ENCODE measurements around the gene CTDSPL.

The CTDSPL gene

DNA sequence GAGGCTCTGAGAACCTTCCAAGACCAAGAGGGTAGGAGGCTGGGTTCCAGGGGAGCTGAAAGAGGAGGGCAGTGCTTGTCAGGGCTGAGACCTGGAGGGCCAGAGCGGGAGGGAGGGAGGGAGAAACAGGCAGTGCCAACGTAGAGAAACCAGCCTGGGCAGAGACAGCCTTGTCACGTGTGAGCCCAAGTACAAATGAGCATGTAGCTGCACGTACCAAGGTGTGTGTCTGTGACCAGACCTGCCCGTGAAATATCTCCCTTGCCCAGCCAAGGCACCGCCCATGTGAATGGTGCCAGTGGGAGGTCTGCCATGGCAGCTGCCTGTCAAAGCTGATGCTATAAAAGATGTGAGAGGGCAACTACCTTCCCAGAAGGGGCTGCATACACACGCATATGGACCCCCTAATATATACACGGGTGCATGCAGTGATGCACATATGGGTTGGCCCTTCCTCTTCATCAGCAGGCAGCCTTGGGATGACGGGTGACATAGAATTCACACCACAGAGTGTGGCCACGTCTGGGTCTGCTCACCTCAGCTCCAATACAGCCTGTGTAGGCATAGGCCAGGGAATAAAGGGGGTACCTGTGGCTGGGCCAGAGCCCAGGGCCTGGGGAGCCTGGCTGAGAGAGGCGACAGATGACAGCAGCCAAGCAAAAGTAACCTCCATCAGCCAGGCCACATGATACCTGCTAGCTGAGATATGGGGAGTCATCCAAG, 7.8 kb upstream of the CTDSPL start:
- DNase-seq (ENCODE audit: low read depth), result no peak

DNA sequence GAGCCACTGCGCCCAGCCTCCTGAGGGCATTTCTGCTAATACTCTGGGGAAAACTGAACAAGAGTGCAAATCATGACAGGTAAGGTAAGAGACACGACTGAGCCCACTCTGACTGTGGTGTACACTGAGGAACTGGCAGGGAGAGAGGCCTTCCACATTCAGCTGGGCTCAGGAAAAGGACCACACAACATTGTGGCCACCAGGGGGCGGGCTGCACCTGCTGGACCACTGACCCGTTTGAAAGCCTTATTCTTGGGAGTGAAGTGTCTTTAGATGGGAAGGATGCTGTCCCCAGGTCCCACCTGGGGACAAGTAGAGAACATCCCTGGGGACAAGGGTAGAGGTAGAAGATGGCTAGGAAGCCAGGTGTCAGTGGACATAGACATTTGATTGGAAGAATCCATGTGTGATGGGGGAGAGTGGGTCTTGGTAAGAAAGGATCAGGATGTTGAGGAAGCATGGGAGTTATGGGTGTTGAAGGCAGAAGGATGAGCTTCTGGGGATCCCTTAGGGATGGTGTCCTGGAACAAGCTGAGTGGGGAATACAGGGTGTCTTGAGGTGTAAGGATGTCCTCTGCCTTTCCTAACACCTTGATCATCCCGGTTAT, 6.2 kb upstream of the CTDSPL start:
- peak; percentile 74 for DNase-seq (ENCODE audit: low read depth)

- DNase-seq (ENCODE audit: low read depth), result no peak
These were observed 5.3 kb upstream of the CTDSPL start for GRCh38 chr3:37856381-37856780.

GRCh38 chr3:37858742-37859141, 2.9 kb upstream of the CTDSPL start:
- no peak for DNase-seq (ENCODE audit: low read depth)

GRCh38 chr3:37859354-37859753, 2.3 kb upstream of the CTDSPL start:
- peak; percentile 66 for DNase-seq (ENCODE audit: low read depth)

GRCh38 chr3:37859908-37860199, 1.8 kb upstream of the CTDSPL start:
- no peak for DNase-seq (ENCODE audit: low read depth)

- peak; percentile 62 for DNase-seq (ENCODE audit: low read depth)
These were observed 681 bp downstream of the CTDSPL start for GRCh38 chr3:37862219-37862902.

- DNase-seq (ENCODE audit: low read depth), result peak; percentile 27
These were observed 1.5 kb downstream of the CTDSPL start for GRCh38 chr3:37862903-37863815.

DNA sequence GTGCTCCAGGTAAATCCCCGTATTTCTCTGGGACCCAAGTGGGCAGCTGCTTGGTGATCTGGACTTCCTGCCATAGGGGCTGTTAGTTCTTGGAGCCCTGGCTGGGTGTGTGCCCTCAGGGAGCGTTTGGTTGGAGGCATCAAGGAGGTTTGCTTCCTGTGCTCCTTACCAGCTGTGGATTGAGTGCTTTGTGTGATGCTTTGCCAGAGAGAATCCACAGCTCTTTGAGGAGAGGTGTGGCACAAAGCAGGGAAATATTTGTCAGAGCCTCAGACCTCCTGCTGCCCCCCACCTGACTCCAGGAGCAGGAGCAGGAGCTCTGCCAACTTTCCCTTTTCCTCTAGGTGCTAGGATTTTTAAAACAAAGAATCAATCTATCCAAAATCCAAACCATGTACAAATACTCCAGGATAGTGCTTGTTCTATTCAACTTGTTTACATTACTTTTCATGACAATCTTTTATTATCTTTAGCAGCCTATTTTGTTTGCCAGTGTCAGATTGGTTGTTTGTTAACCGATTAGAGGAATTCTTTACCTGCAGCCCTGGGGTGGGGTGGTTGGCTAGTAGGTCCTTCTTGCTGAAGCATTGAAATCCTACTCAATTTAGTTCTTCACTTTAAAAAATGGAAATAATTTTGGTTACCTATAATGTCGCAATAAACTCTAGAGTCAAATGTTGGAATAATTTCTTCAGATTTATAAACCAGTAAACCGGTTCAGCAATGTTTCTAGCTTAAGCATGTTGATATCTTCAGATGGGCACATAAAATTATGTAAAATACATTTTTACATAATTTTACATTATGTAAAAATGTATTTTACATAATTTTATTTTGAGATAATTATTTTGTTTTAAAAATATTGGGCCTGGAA, 2.5 kb downstream of the CTDSPL start:
- DNase-seq (ENCODE audit: low read depth), result peak; percentile 26

DNA sequence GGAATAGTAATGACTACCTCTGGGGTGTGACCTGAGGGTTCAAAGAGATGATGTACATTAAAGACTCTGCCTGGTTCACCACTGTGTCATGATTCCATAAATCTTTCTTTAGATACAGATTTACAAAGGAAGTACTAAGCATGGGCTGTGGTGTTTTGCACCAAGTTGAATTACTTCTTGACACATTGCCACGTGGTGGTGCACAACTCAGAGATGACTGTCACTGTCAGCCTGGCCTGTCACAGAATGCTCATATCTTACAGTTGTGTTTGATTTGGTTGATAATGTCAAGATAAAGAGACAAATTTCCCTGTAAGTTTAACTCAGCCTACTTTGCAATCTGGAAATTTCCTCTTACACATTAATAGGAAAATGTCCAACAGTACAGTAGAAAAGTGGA, 3.2 kb downstream of the CTDSPL start:
- DNase-seq (ENCODE audit: low read depth), result no peak

- no peak for DNase-seq (ENCODE audit: low read depth)
These were observed 5.5 kb downstream of the CTDSPL start for GRCh38 chr3:37867144-37867543.

DNA sequence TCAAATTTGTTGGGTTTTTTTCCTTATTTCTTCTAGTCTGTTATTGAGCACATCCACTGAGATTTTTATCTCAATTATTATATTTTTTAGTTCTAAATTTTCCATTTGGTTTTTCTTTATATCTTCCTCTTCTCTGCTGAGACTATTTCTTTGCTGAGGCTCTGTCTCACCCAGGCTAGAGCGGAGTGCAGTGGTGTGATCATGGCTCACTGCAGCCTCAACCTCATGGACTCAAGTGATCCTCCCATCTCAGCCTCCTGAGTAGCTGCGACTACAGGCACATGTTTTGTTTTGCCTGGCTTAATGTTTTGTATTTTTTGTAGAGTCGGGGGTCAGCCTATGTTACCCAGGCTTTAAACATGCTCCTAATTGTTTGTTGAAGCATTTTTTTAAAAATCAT, 10.2 kb downstream of the CTDSPL start:
- no peak for DNase-seq (ENCODE audit: low read depth)

- peak; percentile 32 for DNase-seq (ENCODE audit: low read depth)
These were observed 10.9 kb downstream of the CTDSPL start for GRCh38 chr3:37872413-37873160.

DNA sequence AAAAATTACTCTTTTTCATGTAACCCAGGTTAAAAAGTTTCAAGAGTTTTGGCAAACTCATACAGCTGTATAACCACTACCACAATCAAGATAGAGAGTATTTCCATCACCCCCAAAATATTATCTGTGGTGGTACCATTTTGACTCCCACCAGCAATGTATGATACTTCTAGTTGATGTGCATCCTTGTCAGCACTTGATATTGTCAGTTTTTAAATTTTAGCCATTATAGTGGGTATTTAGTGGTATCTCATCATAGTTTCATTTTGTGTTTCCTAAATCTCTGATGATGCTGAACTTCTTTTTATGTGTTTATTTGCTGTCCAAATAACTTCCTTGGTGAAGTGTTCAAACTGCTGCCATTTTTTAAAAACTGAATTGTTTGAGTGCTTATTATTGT, 14.6 kb downstream of the CTDSPL start:
- no peak for DNase-seq (ENCODE audit: low read depth)

- no peak for DNase-seq (ENCODE audit: low read depth)
These were observed 21.0 kb downstream of the CTDSPL start for GRCh38 chr3:37882711-37883110.

DNA sequence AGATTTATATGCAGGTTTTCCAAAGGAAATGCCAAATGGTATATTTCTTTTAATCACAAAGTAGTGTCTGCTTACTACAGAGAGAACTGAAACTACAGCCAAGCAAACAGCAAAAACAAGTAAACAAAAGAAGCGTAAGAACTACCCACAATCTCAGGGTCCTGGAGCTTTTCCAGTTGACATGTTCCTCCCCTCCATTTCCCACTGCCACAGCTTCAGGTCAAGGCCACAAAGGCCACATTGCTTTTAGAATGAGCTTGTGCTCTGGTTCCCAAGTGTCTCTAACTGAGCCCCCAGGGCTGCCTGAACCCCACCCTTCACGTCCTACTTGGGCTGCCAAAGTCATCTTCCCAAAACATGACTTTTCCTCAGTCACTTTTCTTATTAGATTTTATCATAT, 24.1 kb downstream of the CTDSPL start:
- no peak for DNase-seq (ENCODE audit: low read depth)

DNA sequence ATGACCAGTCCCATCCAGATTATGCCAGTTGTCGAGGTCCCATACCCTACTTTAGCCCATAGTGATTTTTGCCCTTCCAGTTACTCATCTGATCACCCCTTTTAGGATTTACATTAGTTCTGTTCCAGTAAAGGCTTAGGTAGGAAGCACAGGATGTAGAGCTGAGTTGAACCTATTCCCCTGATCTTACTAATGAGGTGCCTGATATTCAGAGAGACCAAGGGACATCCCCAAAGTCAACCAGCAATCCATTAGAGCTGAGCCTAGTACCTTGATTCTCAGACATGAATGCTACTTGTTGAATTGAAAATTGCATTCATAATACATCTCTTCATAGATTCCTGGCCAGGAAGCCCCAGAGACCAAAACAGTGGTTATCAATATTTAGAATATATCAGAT, 24.7 kb downstream of the CTDSPL start:
- DNase-seq (ENCODE audit: low read depth), result no peak

- DNase-seq (ENCODE audit: low read depth), result no peak
These were observed 25.4 kb downstream of the CTDSPL start for GRCh38 chr3:37887062-37887461.

- no peak for DNase-seq (ENCODE audit: low read depth)
These were observed 26.1 kb downstream of the CTDSPL start for GRCh38 chr3:37887824-37888223.

DNA sequence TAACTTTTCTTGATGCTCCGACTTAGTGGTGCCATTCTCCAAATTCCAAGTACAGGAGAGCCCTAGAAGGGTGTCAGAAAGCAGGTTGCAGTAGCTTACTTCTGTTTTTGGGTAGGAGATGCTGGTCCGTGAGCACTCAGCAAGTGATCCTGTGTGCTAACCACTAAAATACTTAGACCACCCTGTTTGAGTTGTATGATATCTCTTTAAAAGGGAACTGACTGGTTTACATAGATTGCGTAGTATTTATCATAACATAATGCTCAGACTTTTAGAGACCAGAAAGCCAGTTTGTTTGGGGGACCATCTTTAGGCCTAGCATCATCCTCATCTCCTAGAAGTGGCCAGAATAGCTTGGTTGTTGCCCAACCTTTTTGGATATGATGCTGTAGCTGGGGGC, 26.7 kb downstream of the CTDSPL start:
- DNase-seq (ENCODE audit: low read depth), result no peak

- no peak for DNase-seq (ENCODE audit: low read depth)
These were observed 28.8 kb downstream of the CTDSPL start for GRCh38 chr3:37890522-37890921.
